T1000 (cell line): ENCODE results near the gene EPB41L2.
"Not testable (repeated sequence)": the region's sequence is repeated elsewhere in the genome, so short reads cannot be mapped to it uniquely, and the experiment has no call there.

ENCODE experiments used
- DNase-seq: peaks from one replicate; lab custom pipeline; 2025; ENCODE audit warnings: mixed read lengths; lab: John Stamatoyannopoulos, UW

Gene EPB41L2

DNA sequence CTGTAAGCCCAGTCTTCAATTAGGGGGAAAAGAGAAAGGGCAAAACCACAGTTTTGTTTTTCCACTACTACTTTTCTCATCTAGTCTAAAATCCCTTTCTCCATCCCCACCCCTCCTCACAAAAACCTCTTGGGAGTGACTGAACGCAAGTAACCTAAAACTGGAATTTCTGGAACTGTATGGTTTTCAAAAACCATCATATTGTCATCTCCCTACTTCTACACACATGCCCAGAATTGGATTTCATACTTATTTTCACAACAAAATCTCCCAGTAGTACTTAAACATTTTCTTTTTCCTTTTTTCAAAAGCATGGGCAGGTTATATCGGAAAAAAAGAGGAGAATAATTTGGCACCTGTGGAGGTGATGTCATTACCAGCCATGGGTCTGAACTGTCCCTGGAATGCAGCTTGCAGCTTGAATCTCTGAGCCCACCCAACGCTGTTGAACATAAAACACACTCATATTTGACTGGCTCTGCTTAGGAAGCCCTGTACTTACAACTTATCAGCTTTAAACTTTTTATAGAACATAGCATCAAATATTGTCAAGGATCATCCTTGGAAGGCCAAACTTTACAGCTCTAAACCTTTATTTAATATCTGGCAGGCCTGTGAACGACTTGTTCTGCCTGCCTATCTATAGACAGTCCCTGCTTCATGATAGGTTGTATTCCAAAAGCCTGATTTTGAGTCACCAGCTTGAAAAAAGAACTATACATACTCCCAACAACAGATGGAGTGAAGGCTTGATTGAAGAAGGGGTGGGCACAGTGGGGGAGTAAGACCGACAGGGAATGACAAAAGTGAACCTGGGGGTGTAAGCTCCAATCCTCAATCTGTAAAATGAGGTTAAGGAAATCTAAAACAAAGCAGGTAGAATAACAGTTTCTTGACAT is 59.3 kb downstream of the EPB41L2 start:
- DNase-seq = no peak

DNA sequence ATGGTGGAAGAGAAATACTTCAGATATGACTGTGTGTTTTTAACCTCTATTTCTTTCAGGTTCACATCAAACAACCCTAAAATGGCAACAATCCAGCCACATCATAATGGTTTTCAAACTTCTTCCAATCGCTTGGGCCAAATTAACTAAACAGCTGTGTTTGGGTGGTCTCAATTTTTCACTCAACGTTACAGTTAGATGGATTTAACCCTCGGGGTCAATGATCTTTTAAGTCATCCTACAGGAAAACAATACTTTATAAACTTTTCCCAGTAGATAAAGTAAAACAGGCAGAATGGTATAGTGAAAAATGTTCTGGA is 60.4 kb downstream of the EPB41L2 start:
- no peak for DNase-seq

- DNase-seq = no peak
Measured at GRCh38 chr6:131001945-131002660, 60.9 kb downstream of the EPB41L2 start.

DNA sequence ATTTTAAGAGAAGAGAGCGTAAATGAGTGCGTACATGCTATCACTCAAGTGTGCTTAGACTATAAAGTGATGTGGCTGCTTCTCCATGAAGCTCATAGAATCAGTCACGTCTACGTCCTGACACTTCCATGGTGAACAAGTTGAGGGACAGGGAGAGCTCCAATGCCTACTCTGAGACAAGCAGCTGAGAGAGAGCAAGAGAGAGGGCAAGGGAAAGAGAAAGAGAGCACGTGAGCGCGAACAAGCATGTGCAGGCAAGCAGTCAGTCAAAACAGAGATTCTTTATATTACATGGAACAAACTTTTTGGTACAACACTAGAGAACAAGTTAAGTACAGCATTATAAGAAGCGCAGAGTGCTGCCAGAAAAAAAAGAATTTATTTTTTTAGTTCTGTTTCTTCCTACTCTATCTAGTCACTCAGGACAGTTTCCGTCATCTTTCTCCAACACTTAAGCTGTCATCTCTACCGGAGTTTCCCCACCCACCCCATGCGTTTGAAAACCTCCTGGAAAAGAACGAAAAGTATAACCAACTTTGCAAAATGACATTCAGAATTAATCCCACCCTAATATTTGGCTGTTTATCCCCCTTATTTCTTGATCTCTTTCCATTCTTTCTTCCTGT is 61.8 kb downstream of the EPB41L2 start:
- DNase-seq = no peak

DNA sequence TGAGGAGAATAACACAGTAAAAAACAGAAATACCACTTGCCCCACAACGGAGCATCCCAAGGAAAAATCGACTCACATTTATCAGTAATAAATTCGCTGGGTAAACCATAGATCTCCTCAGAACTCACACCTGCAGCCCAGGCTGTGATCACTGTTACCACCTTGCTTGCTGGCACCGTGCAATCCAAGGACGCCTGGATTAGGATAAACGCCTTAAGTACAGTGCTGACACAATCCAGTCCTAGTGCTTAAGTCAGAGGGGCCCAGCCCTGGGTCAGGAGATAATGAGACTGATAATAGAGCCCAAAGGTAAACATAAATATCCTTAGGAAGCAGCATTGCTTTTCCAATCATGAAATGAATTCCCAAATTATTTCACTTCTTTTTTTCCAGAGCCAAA is 62.5 kb downstream of the EPB41L2 start:
- DNase-seq = no peak

- DNase-seq = no peak
Measured at GRCh38 chr6:130997061-130997753, 65.8 kb downstream of the EPB41L2 start.

GRCh38 chr6:130996635-130997034 is 66.4 kb downstream of the EPB41L2 start:
- DNase-seq = no peak

DNA sequence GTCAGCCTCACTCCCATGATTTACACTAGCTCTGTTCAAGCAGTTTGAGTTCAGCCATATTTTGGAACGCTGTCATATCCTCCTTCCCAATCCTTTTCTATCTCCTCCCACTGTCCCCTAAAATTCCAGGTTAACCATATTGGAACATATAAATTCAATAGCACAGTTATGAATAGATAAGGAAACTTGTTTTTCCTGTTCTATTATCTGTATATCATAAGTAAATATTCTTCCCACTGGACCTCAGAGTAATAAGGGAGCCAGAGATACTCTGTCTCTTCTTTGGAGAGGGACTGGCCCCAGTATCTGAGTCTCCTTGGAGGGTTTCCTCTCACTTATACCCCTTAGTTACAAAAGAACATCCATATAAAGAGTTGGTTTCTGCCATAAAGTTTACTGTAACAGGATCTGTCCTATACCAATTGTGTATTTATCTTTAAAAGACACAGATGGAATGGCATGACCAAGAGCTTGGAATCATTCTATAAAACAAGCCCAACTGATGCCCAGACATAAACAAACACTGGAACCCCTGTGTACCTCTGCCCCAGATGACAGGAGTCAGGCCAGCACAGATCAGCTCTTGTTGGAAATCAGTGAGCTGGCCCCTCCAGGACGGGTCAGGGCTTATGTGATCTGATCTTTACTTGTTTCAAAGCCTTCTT is 67.1 kb downstream of the EPB41L2 start:
- no peak for DNase-seq

- no peak for DNase-seq
Measured at GRCh38 chr6:130994319-130995097, 68.5 kb downstream of the EPB41L2 start.

DNA sequence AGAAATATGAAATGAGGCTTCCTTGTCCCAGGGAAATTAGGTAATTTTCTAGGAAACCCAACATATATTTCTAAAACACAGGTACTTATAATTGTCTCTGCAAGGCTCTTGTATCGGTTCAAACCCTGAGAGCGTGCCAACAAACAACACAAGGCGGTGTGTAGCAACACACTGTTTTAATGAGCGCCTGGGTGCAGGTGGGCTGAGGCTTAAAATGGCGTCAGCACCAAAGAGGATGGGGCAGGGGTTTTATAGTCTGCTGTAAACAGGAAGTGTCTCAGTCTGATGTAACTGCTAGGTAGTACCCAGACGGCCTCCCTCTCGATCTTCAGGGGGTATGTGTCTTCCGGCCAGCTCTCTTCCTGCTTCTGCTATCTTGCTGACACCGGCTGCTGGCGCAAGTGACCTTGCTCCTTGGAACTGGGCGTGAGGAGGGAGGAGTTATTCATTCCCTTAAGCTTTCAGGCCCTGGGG is 69.7 kb downstream of the EPB41L2 start:
- DNase-seq = no peak

GRCh38 chr6:130991422-130992137 is 71.5 kb downstream of the EPB41L2 start:
- no peak for DNase-seq

GRCh38 chr6:130987539-130987938 is 75.5 kb downstream of the EPB41L2 start:
- not testable (repeated sequence) for DNase-seq

- no peak for DNase-seq
Measured at GRCh38 chr6:130985115-130985514, 77.9 kb downstream of the EPB41L2 start.

DNA sequence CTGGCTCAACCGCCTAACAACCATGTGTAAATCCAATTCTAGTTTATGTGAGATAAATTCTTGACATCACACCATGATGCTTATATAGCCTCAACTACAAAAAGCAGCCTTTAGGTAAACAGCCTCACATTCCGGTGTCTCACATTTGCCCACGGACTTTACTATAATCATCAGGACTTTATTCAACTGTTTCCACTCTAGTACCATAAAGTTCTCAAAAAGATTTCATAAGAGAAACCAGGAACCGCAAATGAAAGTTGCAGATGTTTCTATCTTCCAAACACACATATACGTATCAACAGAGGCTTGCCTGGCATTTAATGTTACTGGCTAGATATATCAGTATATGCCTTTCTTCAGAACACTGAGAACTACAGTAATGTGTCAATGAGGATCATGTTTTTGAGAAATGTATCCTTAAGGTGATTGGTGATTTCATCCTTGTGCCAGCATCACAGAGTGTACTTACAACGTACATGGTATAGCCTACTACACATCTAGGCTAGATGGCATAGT is 80.0 kb downstream of the EPB41L2 start:
- DNase-seq = no peak

DNA sequence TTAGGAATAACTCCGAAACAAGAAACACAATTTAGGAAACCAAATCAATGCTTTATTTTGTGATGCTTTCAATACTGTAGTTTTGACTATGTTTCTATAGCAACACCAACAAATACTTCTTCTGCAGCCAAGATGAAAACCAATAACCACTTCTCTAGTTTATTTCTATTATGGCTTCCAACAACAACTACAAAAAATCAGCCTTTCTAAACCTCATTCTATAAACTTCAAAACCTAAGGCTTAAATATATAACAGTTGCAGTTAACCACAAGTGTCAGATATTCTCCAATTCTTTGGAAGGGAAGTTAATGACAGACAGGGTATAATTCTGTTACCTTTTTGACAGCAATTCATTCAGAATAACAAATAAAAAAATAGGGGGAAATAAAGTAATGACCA is 80.9 kb downstream of the EPB41L2 start:
- DNase-seq = no peak

- no peak for DNase-seq
Measured at GRCh38 chr6:130981409-130981808, 81.6 kb downstream of the EPB41L2 start.

DNA sequence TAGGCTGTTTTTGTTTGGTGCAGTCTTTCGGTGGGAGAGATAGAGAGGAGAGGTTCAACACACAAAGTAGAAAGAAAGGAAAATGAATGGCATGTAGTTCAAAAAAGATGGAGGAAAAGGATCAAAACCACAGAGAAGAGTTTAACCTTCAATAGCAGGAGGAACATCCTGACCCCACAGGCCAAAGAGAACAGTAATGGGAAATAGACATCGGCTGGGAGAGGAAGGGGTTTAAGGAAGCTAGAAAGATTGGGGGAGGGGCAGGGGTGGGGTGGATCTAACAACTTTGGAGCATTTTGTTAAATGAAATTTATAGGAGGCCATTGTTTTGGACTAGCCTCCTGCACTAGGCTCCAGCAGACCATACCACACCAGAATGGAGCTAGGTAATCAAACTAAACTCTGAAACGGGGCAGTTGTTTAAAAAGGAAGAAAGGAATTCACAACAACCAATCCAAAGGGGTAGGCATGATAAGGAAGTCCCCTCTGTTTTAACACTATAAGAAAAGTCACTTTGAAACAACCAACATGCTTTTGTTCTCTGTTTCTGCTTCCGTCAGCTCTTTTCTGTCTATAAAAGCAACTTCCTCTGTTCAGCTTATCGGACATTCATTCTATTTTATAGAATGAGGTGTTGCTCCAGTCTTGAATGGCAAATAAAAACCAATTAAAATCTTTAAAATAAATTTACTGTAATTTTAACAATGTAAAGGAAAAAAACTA is 82.6 kb downstream of the EPB41L2 start:
- no peak for DNase-seq

DNA sequence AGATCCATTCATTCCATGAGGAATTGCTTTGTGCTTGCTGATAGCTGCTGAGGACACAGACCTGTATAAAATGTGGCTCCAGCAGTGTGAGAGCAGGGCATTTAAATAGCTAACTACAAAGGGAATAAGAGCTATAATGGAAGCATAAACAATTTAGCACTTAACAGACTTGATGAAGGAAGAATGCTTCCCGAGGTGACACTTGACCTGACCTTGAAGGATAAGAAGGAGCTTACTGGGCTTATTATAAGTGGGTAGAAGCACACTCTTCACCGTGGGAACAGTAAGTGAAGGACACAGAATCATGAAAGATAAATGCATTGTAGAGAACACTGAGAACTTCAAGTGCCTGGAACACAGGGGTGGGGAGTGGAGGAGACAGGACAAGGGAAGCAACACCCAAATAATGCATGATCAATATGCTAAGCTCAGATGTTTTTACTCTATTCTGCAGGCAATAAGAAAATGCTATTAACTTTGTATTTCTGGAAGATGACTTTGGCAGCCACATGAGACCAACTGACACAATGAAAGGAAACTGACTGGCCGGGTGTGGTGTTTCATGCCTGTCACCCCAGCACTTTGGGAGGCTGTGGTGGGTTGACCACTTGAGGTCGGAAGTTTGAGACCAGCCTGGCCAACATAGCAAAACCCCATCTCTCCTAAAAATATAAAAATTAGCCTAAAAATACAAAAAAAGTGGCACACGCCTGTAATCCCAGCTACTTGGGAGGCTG is 84.2 kb downstream of the EPB41L2 start:
- no peak for DNase-seq

DNA sequence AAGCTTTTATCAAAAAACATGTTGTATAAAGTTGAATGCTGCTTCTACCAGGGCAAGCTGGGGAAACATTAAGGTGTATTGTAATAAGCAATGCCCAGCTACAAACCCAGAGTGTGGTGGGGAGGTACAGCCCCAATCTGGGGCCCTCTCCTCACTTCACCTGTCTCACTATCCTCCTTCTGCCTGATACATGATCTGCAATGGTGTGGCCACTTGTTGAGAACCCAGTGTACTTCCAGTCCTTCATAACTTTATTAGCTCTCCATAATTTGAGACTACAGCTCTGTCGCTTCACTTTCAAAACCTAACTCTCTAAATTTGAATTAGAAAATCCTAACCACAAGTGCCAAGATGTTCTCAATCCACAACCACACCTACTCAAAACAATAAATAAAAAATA is 84.9 kb downstream of the EPB41L2 start:
- DNase-seq = no peak
